Esophagus muscularis mucosa (tissue), 4 donors: ENCODE measurements around the gene USP34.

Source experiments
- EP300 ChIP-seq: sonication (generic); formaldehyde crosslinking; IDR thresholded peaks from one replicate; pipeline ENCODE4 v1.6.1; 2017; ENCODE audit warnings: antibody characterized with exemption
- POLR2A ChIP-seq: fragments of 450-650 bp; IDR thresholded peaks from one replicate; pipeline ENCODE4 v1.6.1; 2017; ENCODE audit warnings: antibody characterized with exemption, moderate library complexity, mild to moderate bottlenecking, low read depth
- TF ChIP-seq, protein P1 (sequence below), 3 experiments: fragments of 200-600 bp in 2 of 3; fragments of 450-650 bp in 1 of 3; sonication (generic) in 2 of 3; IDR thresholded peaks; one replicate each; pipeline ENCODE4 v1.5.1; 2017 to 2019; ENCODE audit warnings: antibody characterized with exemption in 3 of 3, mild to moderate bottlenecking in 2 of 3, moderate library complexity in 1 of 3

DNA sequence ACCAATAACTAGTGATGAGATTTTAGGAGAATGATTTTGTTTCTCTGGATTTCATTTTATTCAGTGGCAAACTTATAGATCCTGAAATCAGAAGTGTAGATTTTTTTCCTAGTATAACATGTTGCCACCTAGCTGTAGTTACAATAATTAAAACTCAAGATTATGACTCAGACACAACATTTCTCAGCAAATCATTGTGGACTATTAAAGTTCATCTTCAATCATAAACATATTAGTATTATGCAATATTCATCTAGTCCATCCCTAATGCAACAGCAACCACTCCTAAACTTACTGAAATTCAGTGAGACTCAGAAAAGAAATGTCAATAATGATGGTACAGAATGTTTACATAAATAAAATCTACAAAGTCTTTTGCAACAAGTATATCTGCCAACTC is 51.3 kb downstream of the USP34 start:
- TF ChIP-seq, protein P1, sequence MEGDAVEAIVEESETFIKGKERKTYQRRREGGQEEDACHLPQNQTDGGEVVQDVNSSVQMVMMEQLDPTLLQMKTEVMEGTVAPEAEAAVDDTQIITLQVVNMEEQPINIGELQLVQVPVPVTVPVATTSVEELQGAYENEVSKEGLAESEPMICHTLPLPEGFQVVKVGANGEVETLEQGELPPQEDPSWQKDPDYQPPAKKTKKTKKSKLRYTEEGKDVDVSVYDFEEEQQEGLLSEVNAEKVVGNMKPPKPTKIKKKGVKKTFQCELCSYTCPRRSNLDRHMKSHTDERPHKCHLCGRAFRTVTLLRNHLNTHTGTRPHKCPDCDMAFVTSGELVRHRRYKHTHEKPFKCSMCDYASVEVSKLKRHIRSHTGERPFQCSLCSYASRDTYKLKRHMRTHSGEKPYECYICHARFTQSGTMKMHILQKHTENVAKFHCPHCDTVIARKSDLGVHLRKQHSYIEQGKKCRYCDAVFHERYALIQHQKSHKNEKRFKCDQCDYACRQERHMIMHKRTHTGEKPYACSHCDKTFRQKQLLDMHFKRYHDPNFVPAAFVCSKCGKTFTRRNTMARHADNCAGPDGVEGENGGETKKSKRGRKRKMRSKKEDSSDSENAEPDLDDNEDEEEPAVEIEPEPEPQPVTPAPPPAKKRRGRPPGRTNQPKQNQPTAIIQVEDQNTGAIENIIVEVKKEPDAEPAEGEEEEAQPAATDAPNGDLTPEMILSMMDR (IDR thresholded peaks at IDR 0.05): no peak
- no peak for TF ChIP-seq EP300
- TF ChIP-seq POLR2A: no peak
